HG02938 (cell line): ENCODE measurements around the gene PIGN.
A peak's percentile ranks its signal among the peaks of the same experiment; 100 is the strongest.

Experiments used
- ATAC-seq: cut with Tn5 transposase; IDR thresholded peaks from one replicate; pipeline ENCODE4 v1.9.1; 2021; ENCODE audit warnings: mild to moderate bottlenecking, moderate library complexity; ENCODE audit not compliant: unreplicated experiment

Gene PIGN

DNA sequence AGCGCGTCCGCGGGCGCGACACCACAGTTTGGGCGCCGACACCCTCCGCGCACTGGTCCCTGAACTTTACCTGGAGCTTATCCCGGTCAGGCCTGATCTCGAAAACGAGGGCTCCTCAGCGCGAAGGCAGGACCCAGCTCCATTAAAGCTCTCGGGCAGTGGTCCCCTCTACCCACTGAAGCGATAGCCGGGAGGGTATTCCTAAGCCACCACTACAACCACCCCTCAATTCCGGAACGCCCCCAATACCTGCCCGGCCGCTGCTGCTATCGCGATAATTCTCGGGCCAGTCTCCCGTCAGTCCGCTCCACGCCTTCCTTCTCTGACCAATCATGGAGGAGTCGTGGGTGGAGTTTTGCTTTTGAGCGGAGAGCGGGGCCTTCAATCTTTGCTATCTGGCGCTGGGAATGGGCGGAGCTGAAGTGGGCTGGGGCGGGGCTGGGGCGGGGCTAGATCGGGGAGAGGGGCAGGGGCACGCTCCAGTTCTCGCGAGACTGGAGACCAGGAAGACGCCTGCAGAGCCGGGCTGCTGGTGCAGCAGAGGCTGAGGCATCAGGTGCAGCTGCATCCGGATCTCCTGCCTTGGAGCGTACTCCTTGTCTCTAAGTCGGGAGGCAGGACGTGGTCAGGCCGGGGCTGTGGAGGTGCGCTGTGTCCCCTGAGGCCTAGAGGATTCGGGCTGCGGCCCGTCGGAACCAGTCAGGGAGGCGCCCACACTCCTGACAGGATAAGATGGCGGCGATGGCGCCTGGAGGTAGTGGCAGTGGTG is at the start of gene PIGN, which contains the start of gene RELCH:
Gene PIGN (minus strand): TSS at position 283 of the 769 bp plus-strand sequence. CDS start 25,703 bp downstream, outside the sequence.
Gene RELCH (plus strand): TSS at position 482 of the 769 bp plus-strand sequence. CDS start 251 bp downstream, at position 733.
- ATAC-seq, result peak; percentile 93

GRCh38 chr18:62236252-62236651 is 49.4 kb upstream of the PIGN start:
- no peak for ATAC-seq

- no peak for ATAC-seq
Measured at GRCh38 chr18:62226047-62226446, 39.2 kb upstream of the PIGN start.

- ATAC-seq, result no peak
Measured at GRCh38 chr18:62224229-62224628, 37.4 kb upstream of the PIGN start.

DNA sequence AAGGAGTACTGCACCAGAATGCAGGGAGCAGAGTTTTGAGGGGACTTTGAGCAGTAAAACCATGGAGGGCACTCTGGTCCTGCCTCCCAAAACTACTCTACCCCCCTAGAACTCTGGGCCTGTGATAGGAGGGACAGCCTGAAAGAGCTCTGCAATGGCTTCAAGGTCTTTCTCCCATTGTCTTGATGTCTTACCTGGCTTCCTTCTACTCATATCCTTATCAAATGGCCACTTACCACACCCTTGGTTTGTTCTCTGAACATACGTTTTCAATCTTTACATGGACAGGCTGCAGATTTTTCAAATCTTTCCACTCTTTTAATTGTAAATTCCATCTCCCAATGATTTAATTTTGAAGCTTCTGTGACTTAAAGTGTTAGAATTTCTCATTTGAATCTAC is 27.9 kb upstream of the PIGN start:
- ATAC-seq, result no peak

GRCh38 chr18:62211325-62211828 is 24.5 kb upstream of the PIGN start:
- no peak for ATAC-seq

DNA sequence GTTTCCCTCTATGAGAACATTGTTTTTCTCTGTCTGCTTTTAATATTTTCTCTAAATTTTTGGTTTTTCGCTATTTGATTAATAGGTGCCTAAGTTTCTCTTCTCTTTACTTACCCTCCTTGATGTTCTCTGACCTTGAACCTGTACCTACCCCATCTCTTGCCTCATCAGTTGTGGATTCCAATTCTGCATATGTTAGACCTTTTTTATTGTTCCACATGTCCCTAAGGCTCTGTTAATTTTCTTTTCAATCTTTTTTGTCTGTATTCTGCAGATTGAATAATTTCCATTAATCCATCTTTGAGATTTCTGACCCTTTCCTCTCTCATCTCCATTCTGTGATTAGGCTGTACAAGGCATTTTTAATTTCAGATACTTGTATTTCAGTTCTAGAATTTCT is 23.3 kb upstream of the PIGN start:
- ATAC-seq, result no peak

DNA sequence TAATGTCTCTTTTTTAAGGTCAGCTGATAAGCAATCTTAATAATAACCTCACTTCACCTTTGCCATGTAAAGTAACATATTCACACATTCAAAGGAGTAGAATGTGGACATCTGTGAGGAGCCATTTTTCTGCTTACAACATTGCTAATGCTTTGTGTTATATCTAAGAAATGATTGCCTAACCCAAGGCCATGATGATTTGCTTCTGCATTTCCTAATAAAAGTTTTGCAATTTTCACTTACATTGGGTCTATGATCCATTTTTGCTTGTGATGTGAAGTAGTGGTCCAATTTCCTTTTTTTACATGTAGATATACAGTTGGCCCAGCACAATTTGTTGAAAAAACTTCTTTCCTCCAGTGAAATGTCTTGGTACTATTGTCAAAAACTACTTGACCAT is 22.2 kb upstream of the PIGN start:
- ATAC-seq, result no peak

DNA sequence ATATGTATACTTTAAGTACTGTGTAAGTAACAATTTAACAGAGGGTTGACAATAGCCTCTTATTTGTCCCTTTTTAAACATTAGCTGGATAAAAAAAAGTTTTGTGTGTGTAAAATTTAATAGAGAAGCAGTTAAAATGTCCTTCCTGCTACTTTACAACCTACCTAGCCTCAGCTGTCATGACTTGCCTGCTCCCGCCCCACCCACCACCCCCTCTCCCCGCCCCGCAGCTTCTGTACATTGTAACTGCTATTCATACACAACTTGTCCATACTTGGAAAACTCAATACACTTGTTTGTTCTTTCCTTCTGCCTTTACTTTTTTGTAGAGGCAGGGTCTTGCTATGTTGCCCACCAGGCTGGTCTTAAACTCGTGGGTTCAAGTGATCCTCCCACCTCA is 19.7 kb upstream of the PIGN start:
- ATAC-seq, result no peak

DNA sequence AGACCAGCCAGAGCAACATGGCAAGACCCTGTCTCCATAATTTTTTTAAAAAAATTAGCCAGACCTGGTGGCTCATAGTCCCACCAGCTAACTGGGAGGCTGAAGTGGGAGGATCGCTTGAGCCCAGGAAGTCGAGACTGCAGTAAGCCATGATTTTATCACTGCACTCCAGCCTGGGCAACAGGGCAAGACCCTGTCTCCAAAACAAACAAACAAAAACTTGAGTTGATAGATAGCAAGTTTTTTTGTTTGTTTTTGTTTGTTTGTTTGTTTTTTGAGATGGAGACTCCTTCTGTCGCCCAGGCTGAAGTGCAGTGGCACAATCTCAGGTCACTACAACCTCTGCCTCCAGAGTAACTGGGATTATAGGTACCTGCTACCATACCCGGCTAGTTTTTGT is 19.0 kb upstream of the PIGN start:
- no peak for ATAC-seq

GRCh38 chr18:62201870-62202269 is 15.0 kb upstream of the PIGN start:
- no peak for ATAC-seq

DNA sequence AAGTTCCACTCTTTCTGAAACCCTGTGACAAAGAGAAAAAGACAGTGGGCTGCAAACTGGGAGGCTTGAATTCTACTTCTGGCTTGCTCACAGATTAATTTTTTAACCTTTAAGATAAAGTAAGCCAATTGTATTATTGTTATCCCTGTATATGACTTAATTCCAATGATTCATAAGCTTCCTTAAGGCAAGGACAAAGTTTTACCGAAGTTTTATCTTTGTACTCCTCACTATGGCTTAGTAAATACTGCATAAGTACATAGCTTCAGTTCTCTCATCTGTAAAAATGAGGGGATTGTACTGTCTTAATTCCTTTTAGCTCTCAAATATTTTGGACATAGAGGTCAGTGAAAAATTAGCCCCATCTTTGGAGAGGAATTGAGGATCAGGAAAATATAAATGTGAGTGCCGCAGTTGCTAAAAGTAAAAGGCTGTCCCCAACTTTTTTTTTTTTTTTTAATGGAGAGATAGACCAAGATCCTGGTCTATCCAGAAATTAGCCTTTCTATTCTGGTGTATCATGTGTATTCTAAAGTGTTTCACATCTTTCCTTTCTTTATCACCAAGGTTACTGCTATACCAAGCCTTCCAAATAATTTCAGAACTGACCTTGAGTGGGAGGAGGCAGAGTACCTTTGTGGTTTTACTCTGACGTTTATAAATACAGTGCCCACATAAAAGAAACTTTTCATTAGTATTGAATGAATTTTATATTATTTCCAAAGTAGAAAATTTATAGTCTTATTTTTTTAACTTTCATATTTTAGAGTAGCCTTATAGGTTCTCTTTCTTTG is 13.5 kb upstream of the PIGN start:
- ATAC-seq, result no peak

DNA sequence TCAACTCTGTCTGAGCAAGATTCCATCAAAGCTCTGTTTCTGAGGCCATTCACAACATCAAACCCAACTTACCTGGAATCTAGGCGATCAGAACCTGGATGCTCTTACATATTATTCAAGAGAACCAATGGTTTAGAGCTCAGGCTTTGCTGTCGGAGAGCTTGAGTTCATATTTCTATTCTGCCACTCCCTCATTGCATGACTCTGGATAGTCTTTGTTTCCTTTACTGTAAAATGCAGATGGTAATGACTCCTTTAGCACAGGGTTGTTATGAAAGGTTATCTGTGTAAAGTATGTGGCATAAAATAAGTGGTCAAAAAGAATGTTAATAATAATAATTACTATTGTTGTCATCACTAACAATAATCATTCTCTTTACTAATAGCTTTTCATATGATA is 12.8 kb upstream of the PIGN start:
- ATAC-seq, result no peak

- no peak for ATAC-seq
Measured at GRCh38 chr18:62198259-62198658, 11.4 kb upstream of the PIGN start.

DNA sequence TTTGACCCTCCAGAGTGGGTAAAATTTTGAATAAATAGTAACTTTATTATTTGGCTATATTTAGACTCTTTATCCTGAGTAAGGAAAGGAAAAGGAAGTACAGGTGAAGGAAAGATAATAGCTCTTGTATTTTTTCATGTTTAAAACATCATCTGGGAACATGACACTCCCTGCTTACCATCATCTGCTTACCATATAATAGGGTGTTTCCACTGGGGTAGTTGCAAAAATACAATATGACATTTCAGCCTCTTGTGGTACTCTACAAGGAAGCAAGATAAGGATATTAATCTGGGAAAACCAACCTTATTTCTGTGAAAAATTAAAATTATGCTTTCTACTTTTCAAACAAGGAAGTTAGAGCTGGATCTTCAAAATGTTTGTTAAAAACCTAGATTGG is 10.1 kb upstream of the PIGN start:
- ATAC-seq, result no peak

- ATAC-seq, result no peak
Measured at GRCh38 chr18:62196079-62196478, 9.2 kb upstream of the PIGN start.

DNA sequence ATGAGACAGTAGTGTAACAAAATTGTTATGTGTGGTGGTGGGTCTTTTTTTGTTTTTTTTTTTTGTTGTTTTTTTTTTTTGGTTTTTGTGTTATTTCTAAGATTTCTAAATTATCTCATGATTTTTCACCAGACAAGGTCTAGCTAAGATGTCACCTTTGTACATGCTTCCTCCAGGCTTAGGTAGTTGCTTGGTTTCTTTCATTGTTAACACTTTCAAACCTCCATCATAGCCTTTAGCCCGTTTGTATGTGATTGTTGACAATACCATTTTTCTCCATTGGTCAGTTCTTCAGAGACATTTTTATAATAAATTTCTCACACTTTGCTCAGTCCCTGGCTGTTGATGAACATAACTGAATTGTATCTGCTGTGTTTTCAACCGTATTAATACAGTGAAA is 2.4 kb upstream of the PIGN start:
- no peak for ATAC-seq

DNA sequence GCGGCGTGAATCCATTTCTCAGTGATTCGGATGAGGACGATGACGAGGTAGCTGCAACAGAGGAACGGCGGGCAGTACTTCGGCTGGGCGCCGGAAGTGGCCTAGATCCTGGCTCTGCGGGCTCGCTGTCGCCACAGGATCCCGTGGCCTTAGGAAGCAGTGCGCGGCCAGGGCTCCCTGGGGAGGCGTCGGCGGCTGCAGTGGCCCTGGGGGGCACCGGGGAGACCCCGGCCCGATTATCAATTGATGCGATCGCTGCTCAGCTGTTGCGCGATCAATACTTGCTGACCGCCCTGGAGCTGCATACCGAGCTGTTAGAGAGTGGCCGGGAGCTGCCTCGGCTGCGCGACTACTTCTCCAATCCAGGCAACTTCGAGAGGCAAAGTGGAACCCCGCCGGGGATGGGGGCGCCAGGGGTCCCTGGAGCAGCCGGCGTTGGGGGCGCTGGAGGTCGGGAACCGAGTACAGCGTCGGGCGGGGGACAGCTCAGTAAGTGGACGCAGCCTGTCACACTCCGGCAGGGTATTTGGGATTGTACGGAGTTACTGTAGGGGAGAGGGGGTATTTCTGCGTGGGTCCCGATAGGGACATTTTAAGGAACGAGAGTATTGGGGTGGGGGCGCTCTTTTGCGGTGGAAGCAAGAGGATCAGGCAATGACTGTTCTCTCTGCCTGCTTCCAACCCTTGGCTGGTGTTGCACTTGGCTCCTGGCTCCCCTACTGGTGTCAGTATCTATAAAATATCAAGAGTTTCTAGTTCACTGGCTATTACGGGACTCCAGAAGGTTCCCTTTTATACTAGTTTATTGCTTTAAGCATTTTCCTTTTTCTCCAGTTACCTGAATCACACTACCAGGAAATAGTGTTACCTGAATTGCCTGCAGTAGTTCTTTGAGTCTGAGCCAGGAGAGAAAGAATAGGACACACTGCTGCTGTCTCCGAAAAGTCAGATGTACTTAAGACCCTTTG is 971 bp upstream of the PIGN start:
- peak; percentile 2 for ATAC-seq

- peak; percentile 1 for ATAC-seq
Measured at GRCh38 chr18:62186499-62186773, 420 bp downstream of the PIGN start.

DNA sequence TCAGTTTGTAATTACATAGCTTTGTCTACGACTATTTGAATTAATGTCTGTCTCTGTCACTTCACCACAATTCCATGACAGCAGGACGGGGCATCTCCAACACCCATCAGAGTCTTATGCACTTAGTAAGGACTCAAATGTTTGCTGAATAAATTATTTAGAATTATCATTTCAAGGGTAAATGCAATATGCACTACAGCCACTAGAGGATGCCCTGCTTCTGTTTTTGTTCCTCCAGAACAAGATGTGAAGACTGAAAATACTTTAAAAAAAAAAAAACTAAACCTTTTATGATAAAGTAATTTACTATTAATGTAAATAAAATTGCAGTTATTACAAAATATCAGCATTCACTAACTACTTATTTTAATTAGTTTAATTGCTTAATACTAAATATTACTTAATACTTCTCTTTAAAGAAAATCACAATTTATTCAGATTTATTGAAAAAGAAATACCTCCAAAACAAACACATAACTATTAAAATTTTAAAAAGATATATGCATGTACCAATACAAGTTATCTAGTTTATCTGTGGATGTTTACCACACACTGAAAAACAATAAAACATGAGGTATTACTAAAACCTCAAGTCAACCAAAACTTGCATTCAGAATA is 3.2 kb downstream of the PIGN start:
- ATAC-seq, result no peak

DNA sequence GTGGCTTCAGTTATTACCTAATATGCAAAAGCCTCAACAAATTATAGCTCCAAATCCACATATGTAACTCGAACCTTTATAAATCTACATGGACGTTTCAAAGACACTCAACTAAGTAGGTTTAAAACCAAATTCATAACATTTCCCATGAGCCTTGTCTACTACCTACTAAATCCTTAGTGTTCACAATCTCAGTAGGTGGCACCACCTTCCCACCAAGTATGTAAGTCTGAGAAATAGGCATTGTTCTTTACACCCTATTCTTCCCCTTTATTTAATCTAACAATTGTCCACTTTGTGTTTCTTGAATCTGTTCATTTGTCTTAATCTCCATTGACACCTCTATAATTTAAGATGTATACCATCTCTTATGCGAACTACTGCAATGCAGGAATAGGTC is 4.6 kb downstream of the PIGN start:
- no peak for ATAC-seq
